PC-9 (cell line): ENCODE data around the gene PRXL2B.

Experiments used
- CTCF ChIP-seq: fragments of 200-600 bp; sonication (generic); conservative IDR thresholded peaks from 2 replicates; pipeline ENCODE4 v1.6.1; 2017; ENCODE audit warnings: mixed run types, antibody characterized with exemption, mild to moderate bottlenecking, moderate library complexity
- EZH2 ChIP-seq: fragments of 200-600 bp; sonication (generic); IDR thresholded peaks from 2 replicates; pipeline ENCODE4 v1.8.0; 2017; ENCODE audit warnings: antibody characterized with exemption, low read depth

GRCh38 chr1:2595261-2595811, 8.8 kb downstream of the PRXL2B start:
- no peak for TF ChIP-seq CTCF
- TF ChIP-seq EZH2: no peak
